Spinal cord (tissue), 10 donors: Measurements from ENCODE around the gene CRYBA4. TPM values are rescaled to one million over a fixed set of nuclear protein-coding genes. Genes with fewer than 3 reads are reported as not detected.
A peak's percentile ranks its signal among the peaks of the same experiment; 100 is the strongest.
"Not testable (repeated sequence)": the region's sequence is repeated elsewhere in the genome, so short reads cannot be mapped to it uniquely, and the experiment has no call there.

Experiments
- DNase-seq, 6 donors: peaks; one replicate each; pipeline versions ENCODE4 v3.0.0 to v3.0.0-alpha.2; 2013 to 2015; ENCODE audit warnings: low spot score in 6 of 6, low read depth in 4 of 6
- H3K27ac ChIP-seq: one replicate; pipeline ENCODE4 v1.5.1; 2013; ENCODE audit warnings: low read depth, low read length, control low read depth
- H3K27me3 ChIP-seq: one replicate; pipeline ENCODE4 v1.6.1; 2013; ENCODE audit warnings: low read length; ENCODE audit not compliant: control insufficient read depth, insufficient read depth
- H3K36me3 ChIP-seq: one replicate; pipeline ENCODE4 v1.6.1; 2013; ENCODE audit warnings: low read length; ENCODE audit not compliant: control insufficient read depth, insufficient read depth
- H3K4me1 ChIP-seq: one replicate; pipeline ENCODE4 v1.6.1; 2013; ENCODE audit warnings: low read length; ENCODE audit not compliant: control insufficient read depth, insufficient read depth
- H3K4me3 ChIP-seq: one replicate; pipeline ENCODE4 v1.5.1; 2013; ENCODE audit warnings: low read depth, low read length, control low read depth
- H3K9me3 ChIP-seq: one replicate; pipeline ENCODE4 v1.6.1; 2013; ENCODE audit warnings: low read length; ENCODE audit not compliant: control insufficient read depth, insufficient read depth
- WGBS: methylation state at CpG from one replicate; pipeline ENCODE4 v1.1.5; 2013; ENCODE audit warnings: missing lambda C conversion rate; ENCODE audit not compliant: insufficient coverage; 5-methylcytosine and 5-hydroxymethylcytosine counted together
- polyA plus RNA-seq, 2 donors: library from polyadenylated mRNA; unstranded; fragments of 120-200 nt; gene quantifications; one replicate each; pipeline ENCODE4 v1.2.1, GENCODE V29; 2013; ENCODE audit not compliant: insufficient read length in 2 of 2
- total RNA-seq, 2 donors: library from RNA; depleted of rRNA in 1 of 2; stranded (reverse); fragments of 120-200 nt in 1 of 2; fragments of >200 nt in 1 of 2; gene quantifications; one replicate each; pipeline versions ENCODE4 v1.2.3 to v1.2.4, GENCODE V29; 2013 to 2014
- donor health status: healthy.

The CRYBA4 gene
- total and polyA plus RNA-seq, 4 donors, result not detected

DNA sequence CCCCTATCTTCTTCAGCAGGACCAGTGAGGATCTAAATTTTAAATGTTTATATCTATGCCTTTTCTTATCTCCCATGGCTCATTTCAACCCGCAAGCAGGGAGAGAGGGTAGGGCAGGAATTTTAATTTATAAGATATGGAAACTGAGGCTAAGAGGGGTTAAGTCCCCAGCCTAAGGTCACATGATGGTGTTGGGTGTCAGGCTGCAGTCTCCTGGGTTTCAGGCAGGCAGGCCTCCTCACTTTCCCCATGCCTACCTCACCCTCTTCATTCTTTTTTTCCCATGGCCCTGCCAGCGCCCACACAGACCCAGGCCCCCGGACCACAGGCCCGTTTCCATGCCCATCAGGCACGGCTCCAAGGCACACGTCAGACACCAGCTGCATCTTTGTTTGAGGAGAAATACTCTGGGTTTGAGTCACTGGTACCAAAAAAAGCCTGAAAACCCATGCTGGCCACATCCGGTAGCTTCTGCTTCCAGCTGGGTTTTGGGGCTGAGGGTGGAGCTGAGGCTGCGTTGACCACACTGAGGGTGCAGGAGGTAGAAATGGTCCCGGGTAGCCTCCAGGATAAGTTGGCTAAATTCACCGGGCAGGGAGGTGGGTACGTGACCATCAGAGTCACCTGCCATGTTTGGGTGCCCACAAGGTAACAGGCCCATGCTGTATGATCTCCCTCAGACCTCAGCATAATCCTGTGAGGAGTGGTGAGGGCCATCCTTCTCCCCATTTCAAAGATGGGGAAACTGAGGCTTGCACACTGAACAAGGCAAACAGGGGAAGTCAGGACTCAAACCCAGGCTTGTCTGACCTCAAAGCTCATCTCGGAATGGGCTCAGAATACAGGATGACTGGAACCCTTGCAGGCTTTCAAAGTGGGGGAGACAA, 11.4 kb upstream of the CRYBA4 start:
- Histone ChIP-seq H3K36me3 (no peaks in the 10 kb centered on the region), H3K27me3 (peaks cover 21% of the 10 kb centered on the region), H3K4me1 (peaks cover 4% of the 10 kb centered on the region), H3K4me3 (no peak overlapping the region), H3K27ac (no peak overlapping the region), H3K9me3 (no peaks in the 10 kb centered on the region)
- peak in 3 of 6 donors; percentile 16 to 68 (median 19) for DNase-seq
- WGBS, result 48% methylated on average over 8 of the region's 12 CpGs

DNA sequence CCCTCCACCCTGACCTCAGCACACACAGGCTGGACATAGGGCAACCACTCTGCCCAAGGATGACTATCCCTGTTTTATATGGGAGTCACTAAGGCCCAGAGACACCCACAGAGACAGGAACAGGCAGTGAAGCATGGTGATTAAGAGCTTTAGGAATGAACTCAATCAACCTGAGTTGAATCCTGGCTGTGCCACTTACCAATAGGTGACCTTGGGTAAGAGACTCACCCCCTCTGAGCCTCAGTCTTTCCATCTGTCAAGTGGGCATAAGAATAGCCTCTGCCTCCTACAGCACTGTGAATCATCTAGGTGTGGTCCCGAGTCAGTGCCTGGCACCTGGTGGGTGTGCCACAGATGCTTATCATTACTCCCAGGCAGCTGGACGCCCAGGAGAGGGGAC, 10.8 kb upstream of the CRYBA4 start:
- Histone ChIP-seq H3K27ac (no peak overlapping the region), H3K4me3 (no peak overlapping the region), H3K27me3 (peaks cover 21% of the 10 kb centered on the region), H3K36me3 (no peaks in the 10 kb centered on the region), H3K9me3 (no peaks in the 10 kb centered on the region), H3K4me1 (peaks cover 4% of the 10 kb centered on the region)
- 100% methylated on average over 1 of the region's 2 CpGs for WGBS
- no peak for DNase-seq

GRCh38 chr22:26612652-26613051, 9.1 kb upstream of the CRYBA4 start:
- Histone ChIP-seq H3K27me3 (peaks cover 21% of the 10 kb centered on the region), H3K27ac (no peak overlapping the region), H3K9me3 (no peaks in the 10 kb centered on the region), H3K4me3 (no peak overlapping the region), H3K36me3 (no peaks in the 10 kb centered on the region), H3K4me1 (peaks cover 4% of the 10 kb centered on the region)
- DNase-seq, result no peak
- 100% methylated on average over 4 of the region's 4 CpGs for WGBS

- H3K9me3 ChIP-seq, H3K36me3 ChIP-seq, H3K4me3 ChIP-seq, H3K27ac ChIP-seq, DNase-seq: not testable (repeated sequence)
- Histone ChIP-seq H3K4me1 (peaks cover 11% of the 10 kb centered on the region), H3K27me3 (peaks cover 21% of the 10 kb centered on the region)
- WGBS, result no CpG with 5 or more reads among the region's 10 CpGs
Measured at GRCh38 chr22:26613753-26614152, 8.0 kb upstream of the CRYBA4 start.

DNA sequence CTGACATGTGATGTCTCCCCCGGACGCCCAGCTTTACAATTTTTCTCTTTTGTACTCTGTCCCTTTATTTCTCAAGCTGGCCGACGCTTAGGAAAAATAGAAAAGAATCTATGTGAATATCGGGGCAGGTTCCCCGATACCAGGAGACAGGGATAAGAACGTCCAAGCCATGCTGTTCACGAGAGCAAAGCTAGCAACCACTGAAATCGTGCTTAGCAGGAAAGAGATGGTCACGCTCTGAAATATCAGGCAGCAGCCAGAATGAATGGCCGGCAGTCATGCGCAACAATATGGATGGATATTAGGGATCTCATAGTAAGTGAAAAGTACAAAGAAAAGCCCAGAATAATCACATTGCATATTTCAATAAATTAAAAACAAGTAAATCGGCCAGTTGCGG, 7.4 kb upstream of the CRYBA4 start:
- Histone ChIP-seq H3K27me3 (peaks cover 21% of the 10 kb centered on the region), H3K36me3 (no peaks in the 10 kb centered on the region), H3K9me3 (no peaks in the 10 kb centered on the region), H3K27ac (no peak overlapping the region), H3K4me1 (peaks cover 12% of the 10 kb centered on the region), H3K4me3 (no peak overlapping the region)
- peak in 1 of 6 donors; percentile 60 for DNase-seq
- 14% methylated on average over 7 of the region's 14 CpGs for WGBS

DNA sequence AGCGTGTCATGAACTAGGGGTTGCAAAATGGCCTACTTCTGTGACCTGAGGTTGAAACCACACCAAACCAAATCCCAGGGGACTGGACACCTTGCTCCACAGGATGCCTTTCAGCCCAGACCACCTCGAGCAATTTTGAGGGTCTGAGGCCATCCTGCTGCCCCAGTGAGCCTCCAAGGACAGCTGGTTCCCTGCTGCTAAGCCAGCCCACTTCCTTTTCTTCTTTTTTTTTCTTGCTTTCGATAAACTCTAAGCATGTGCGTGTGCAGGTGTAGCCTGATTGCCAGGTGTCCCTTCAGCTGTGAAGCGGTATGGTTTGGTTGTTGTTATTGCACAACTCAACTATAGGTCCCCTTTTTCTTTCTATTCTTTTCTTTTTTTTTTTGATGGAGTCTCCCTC, 6.6 kb upstream of the CRYBA4 start:
- peaks cover 21% of the 10 kb centered on the region for H3K27me3 ChIP-seq
- no peak overlapping the region for H3K4me3 ChIP-seq
- 55% methylated on average over 2 of the region's 5 CpGs for WGBS
- no peak for DNase-seq
- no peaks in the 10 kb centered on the region for H3K36me3 ChIP-seq
- H3K4me1 ChIP-seq, result peaks cover 16% of the 10 kb centered on the region
- no peak overlapping the region for H3K27ac ChIP-seq
- H3K9me3 ChIP-seq, result no peaks in the 10 kb centered on the region

GRCh38 chr22:26615830-26616435, 5.8 kb upstream of the CRYBA4 start:
- Histone ChIP-seq H3K4me3 (no peak overlapping the region), H3K9me3 (no peaks in the 10 kb centered on the region), H3K27ac (no peak overlapping the region), H3K36me3 (no peaks in the 10 kb centered on the region), H3K27me3 (peaks cover 21% of the 10 kb centered on the region), H3K4me1 (peaks cover 13% of the 10 kb centered on the region)
- 74% methylated on average over 11 of the region's 11 CpGs for WGBS
- no peak for DNase-seq

- no peak overlapping the region for H3K27ac ChIP-seq
- no peaks in the 10 kb centered on the region for H3K9me3 ChIP-seq
- peak in 1 of 6 donors; percentile 24 for DNase-seq
- 29% methylated on average over 1 of the region's 2 CpGs for WGBS
- H3K27me3 ChIP-seq, result peaks cover 21% of the 10 kb centered on the region
- no peak overlapping the region for H3K4me3 ChIP-seq
- H3K36me3 ChIP-seq, result no peaks in the 10 kb centered on the region
- peaks cover 13% of the 10 kb centered on the region for H3K4me1 ChIP-seq
Measured at GRCh38 chr22:26616650-26617049, 5.1 kb upstream of the CRYBA4 start.

GRCh38 chr22:26617271-26618199, 4.2 kb upstream of the CRYBA4 start, which contains the start of gene CRYBB1:
Gene CRYBB1 (minus strand): TSS chr22:26618027. CDS start chr22:26616319, 1,708 bp downstream.
- Histone ChIP-seq H3K4me3 (no peak within 1 kb of the TSS), H3K36me3 (no peaks in the 10 kb centered on the region), H3K4me1 (peaks cover 13% of the 10 kb centered on the region), H3K9me3 (no peaks in the 10 kb centered on the region), H3K27ac (no peak within 1 kb of the TSS), H3K27me3 (peaks cover 18% of the 10 kb centered on the region)
- DNase-seq, result no peak
- WGBS, result 60% methylated on average over 5 of the region's 7 CpGs
